Activated CD8-positive, alpha-beta memory T cell treated with anti-CD3 and anti-CD28 coated beads, Interleukin-2, amount 50 U/mL, for 1 hour (primary cell): ENCODE results near the gene BIRC7.

ENCODE experiments used
- DNase-seq: peaks from one replicate; pipeline ENCODE4 v3.0.0-alpha.2; 2020; ENCODE audit errors: extremely low read depth

Gene BIRC7

GRCh38 chr20:63281742-63282665 lies 46.3 kb downstream of the BIRC7 start:
- no peak for DNase-seq

GRCh38 chr20:63282946-63283345 lies 47.2 kb downstream of the BIRC7 start:
- DNase-seq: no peak

GRCh38 chr20:63283397-63284082 lies 47.8 kb downstream of the BIRC7 start:
- no peak for DNase-seq

- DNase-seq: no peak
These were observed 48.4 kb downstream of the BIRC7 start for GRCh38 chr20:63284083-63284440.

- no peak for DNase-seq
These were observed 48.8 kb downstream of the BIRC7 start for GRCh38 chr20:63284544-63284949.

- DNase-seq: no peak
These were observed 49.3 kb downstream of the BIRC7 start for GRCh38 chr20:63284981-63285524.

- DNase-seq: no peak
These were observed 50.2 kb downstream of the BIRC7 start for GRCh38 chr20:63285636-63286615.

GRCh38 chr20:63286781-63287696 lies 51.3 kb downstream of the BIRC7 start:
- no peak for DNase-seq

- no peak for DNase-seq
These were observed 52.2 kb downstream of the BIRC7 start for GRCh38 chr20:63287697-63288580.

GRCh38 chr20:63288581-63289251 lies 53.0 kb downstream of the BIRC7 start:
- no peak for DNase-seq

- DNase-seq: no peak
These were observed 53.8 kb downstream of the BIRC7 start for GRCh38 chr20:63289311-63290135.
